ENCODE results near the gene DCLK3. TPM values are rescaled to one million over a fixed set of nuclear protein-coding genes. Genes with fewer than 3 reads are reported as not detected.

Gene DCLK3
- total RNA-seq, 1 donor from 2014 or later, result 0.51 TPM

- Histone ChIP-seq H3K4me1 (peaks cover 9% of the 10 kb centered on the region), H3K27me3 (no peaks in the 10 kb centered on the region), H3K27ac (no peak overlapping the region), H3K79me2 (ENCODE audit: low read depth) (no peaks in the 10 kb centered on the region), H3K36me3 (no peaks in the 10 kb centered on the region), H4K20me1 (ENCODE audit: low read depth) (no peaks in the 10 kb centered on the region), H3F3A (ENCODE audit: low read depth) (no peaks in the 10 kb centered on the region), H3K4me2 (peak overlapping the region; percentile 28), H2AFZ (replicated peaks) (no peak overlapping the region), H3K9ac (no peak overlapping the region), H3K9me3 (ENCODE audit: low read depth) (no peaks in the 10 kb centered on the region), H3K4me3 (no peak overlapping the region)
- H3K9me3 Mint-ChIP-seq, result no peaks in the 10 kb centered on the region
- DNase-seq (ENCODE audit: low spot score), result peak; percentile 74
- peaks cover 4% of the 10 kb centered on the region for H3K27me3 Mint-ChIP-seq (ENCODE audit: insufficient read depth, low read depth)
- TF ChIP-seq EZH2phosphoT487 (IDR thresholded peaks at IDR 0.05) (no peak), EZH2 (IDR thresholded peaks at IDR 0.05) (no peak)
- TF ChIP-seq, protein P1, sequence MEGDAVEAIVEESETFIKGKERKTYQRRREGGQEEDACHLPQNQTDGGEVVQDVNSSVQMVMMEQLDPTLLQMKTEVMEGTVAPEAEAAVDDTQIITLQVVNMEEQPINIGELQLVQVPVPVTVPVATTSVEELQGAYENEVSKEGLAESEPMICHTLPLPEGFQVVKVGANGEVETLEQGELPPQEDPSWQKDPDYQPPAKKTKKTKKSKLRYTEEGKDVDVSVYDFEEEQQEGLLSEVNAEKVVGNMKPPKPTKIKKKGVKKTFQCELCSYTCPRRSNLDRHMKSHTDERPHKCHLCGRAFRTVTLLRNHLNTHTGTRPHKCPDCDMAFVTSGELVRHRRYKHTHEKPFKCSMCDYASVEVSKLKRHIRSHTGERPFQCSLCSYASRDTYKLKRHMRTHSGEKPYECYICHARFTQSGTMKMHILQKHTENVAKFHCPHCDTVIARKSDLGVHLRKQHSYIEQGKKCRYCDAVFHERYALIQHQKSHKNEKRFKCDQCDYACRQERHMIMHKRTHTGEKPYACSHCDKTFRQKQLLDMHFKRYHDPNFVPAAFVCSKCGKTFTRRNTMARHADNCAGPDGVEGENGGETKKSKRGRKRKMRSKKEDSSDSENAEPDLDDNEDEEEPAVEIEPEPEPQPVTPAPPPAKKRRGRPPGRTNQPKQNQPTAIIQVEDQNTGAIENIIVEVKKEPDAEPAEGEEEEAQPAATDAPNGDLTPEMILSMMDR (IDR thresholded peaks at IDR 0.05), result peak; percentile 90
- no peak overlapping the region for H3K4me3 Mint-ChIP-seq
- no peaks in the 10 kb centered on the region for H3K4me1 Mint-ChIP-seq
- H3K27ac Mint-ChIP-seq, result no peak overlapping the region
- no peaks in the 10 kb centered on the region for H3K36me3 Mint-ChIP-seq
Measured at GRCh38 chr3:36700537-36701248, 63.7 kb downstream of the DCLK3 start.

DNA sequence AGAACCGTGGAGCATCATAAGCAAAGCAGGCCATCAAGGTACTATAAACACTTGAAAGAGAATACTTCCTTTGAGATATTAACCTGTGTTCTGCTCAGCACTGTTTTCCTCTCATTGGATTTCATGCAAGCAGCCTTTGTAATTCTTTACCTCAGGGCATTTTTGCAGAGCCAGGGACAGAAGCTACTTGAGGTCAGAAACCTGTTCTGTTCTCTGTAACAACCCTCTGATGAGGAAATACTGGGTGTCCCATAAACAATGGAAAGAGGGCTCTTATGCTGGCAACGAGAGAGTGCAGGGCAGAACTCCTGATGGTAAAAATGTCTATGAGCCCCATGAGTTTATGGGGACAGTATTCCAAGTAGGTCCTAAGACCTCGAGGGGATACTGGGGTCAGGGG lies 66.0 kb downstream of the DCLK3 start:
- Histone ChIP-seq H3K27ac (no peak overlapping the region), H3K4me2 (no peak overlapping the region), H3F3A (ENCODE audit: low read depth) (no peaks in the 10 kb centered on the region), H4K20me1 (ENCODE audit: low read depth) (no peaks in the 10 kb centered on the region), H3K9ac (no peak overlapping the region), H2AFZ (replicated peaks) (no peak overlapping the region), H3K27me3 (no peaks in the 10 kb centered on the region), H3K79me2 (ENCODE audit: low read depth) (no peaks in the 10 kb centered on the region), H3K9me3 (ENCODE audit: low read depth) (no peaks in the 10 kb centered on the region), H3K36me3 (no peaks in the 10 kb centered on the region), H3K4me1 (peaks cover 9% of the 10 kb centered on the region), H3K4me3 (no peak overlapping the region)
- peaks cover 4% of the 10 kb centered on the region for H3K27me3 Mint-ChIP-seq (ENCODE audit: insufficient read depth, low read depth)
- H3K36me3 Mint-ChIP-seq, result no peaks in the 10 kb centered on the region
- no peaks in the 10 kb centered on the region for H3K4me1 Mint-ChIP-seq
- peaks cover 1% of the 10 kb centered on the region for H3K9me3 Mint-ChIP-seq
- no peak overlapping the region for H3K27ac Mint-ChIP-seq
- no peak for DNase-seq (ENCODE audit: low spot score)
- TF ChIP-seq EZH2phosphoT487 (IDR thresholded peaks at IDR 0.05) (no peak), EZH2 (IDR thresholded peaks at IDR 0.05) (no peak)
- TF ChIP-seq, protein P1 (IDR thresholded peaks at IDR 0.05), result no peak
- H3K4me3 Mint-ChIP-seq, result no peak overlapping the region

- no peak overlapping the region for H3K9ac ChIP-seq
- Mint-ChIP-seq H3K4me3 (no peak overlapping the region), H3K36me3 (no peaks in the 10 kb centered on the region), H3K27ac (no peak overlapping the region), H3K9me3 (peaks cover 7% of the 10 kb centered on the region), H3K27me3 (ENCODE audit: insufficient read depth, low read depth) (no peaks in the 10 kb centered on the region), H3K4me1 (no peaks in the 10 kb centered on the region)
- no peaks in the 10 kb centered on the region for H3F3A ChIP-seq (ENCODE audit: low read depth)
- no peaks in the 10 kb centered on the region for H3K79me2 ChIP-seq (ENCODE audit: low read depth)
- no peak overlapping the region for H3K4me2 ChIP-seq
- H3K27ac ChIP-seq, result no peak overlapping the region
- no peaks in the 10 kb centered on the region for H3K36me3 ChIP-seq
- H4K20me1 ChIP-seq (ENCODE audit: low read depth), result no peaks in the 10 kb centered on the region
- no peaks in the 10 kb centered on the region for H3K27me3 ChIP-seq
- H3K9me3 ChIP-seq (ENCODE audit: low read depth), result no peaks in the 10 kb centered on the region
- no peak overlapping the region for H3K4me3 ChIP-seq
- H3K4me1 ChIP-seq, result peaks cover 9% of the 10 kb centered on the region
- H2AFZ ChIP-seq (replicated peaks), result peak overlapping the region; percentile 55
- peak; percentile 31 for DNase-seq (ENCODE audit: low spot score)
- TF ChIP-seq EZH2phosphoT487 (IDR thresholded peaks at IDR 0.05), result no peak
- TF ChIP-seq, protein P1 (IDR thresholded peaks at IDR 0.05), result peak; percentile 42
Measured at GRCh38 chr3:36697229-36698001, 66.9 kb downstream of the DCLK3 start.
